MM.1S (cell line): ENCODE data around the gene MADD.

Source experiments
- DNase-seq: peaks from one replicate; pipeline ENCODE4 v3.0.0-alpha.2; 2015
- H2AFZ ChIP-seq: fragments of 300-600 bp; sonication (generic); 2 replicates; pipeline ENCODE4 v1.6.0; 2016; ENCODE audit warnings: antibody characterized with exemption, low read length
- H3F3A ChIP-seq: fragments of 300-600 bp; sonication (generic); 2 replicates; pipeline ENCODE4 v1.6.1; 2016; ENCODE audit warnings: mild to moderate bottlenecking, antibody characterized with exemption, low read length, moderate library complexity, mixed read lengths; ENCODE audit not compliant: insufficient read depth
- H3K27ac ChIP-seq: fragments of 300-600 bp; sonication (generic); 2 replicates; pipeline ENCODE4 v1.5.1; 2016; ENCODE audit warnings: mild to moderate bottlenecking, low read length
- H3K27me3 ChIP-seq: fragments of 300-600 bp; sonication (generic); replicated peaks from 2 replicates; pipeline ENCODE4 v1.6.0; 2016; ENCODE audit warnings: low read length; ENCODE audit not compliant: insufficient read depth
- H3K36me3 ChIP-seq: fragments of 300-600 bp; sonication (generic); replicated peaks from 2 replicates; pipeline ENCODE4 v1.6.1; 2016; ENCODE audit warnings: mild to moderate bottlenecking, low read length, mixed read lengths; ENCODE audit not compliant: insufficient read depth
- H3K4me1 ChIP-seq: fragments of 300-600 bp; sonication (generic); 2 replicates; pipeline ENCODE4 v1.6.1; 2016; ENCODE audit warnings: low read length, mixed read lengths
- H3K4me2 ChIP-seq: fragments of 300-600 bp; sonication (generic); 2 replicates; pipeline ENCODE4 v1.6.0; 2016; ENCODE audit warnings: low read depth, low read length
- H3K4me3 ChIP-seq: fragments of 300-600 bp; sonication (generic); 2 replicates; pipeline ENCODE4 v1.5.1; 2016; ENCODE audit warnings: low read length, mixed read lengths
- H3K79me2 ChIP-seq: fragments of 300-600 bp; sonication (generic); 2 replicates; pipeline ENCODE4 v1.6.1; 2016; ENCODE audit warnings: mixed run types, low read length, mixed read lengths
- H3K9ac ChIP-seq: fragments of 300-600 bp; sonication (generic); 2 replicates; pipeline ENCODE4 v1.6.1; 2016; ENCODE audit warnings: low read length, mixed read lengths
- H3K9me2 ChIP-seq: fragments of 300-600 bp; sonication (generic); replicated peaks from 2 replicates; pipeline ENCODE4 v1.6.1; 2016; ENCODE audit warnings: mild to moderate bottlenecking, low read length, mixed read lengths; ENCODE audit not compliant: insufficient read depth
- H3K9me3 ChIP-seq: fragments of 300-600 bp; sonication (generic); replicated peaks from 2 replicates; pipeline ENCODE4 v1.6.1; 2016; ENCODE audit warnings: mild to moderate bottlenecking, low read length, mixed read lengths; ENCODE audit not compliant: insufficient read depth
- H4K20me1 ChIP-seq: fragments of 300-600 bp; sonication (generic); 2 replicates; pipeline ENCODE4 v1.6.1; 2016; ENCODE audit warnings: mild to moderate bottlenecking, low read length, moderate library complexity, mixed read lengths; ENCODE audit not compliant: insufficient read depth
- EZH2 ChIP-seq: fragments of 300-600 bp; sonication (generic); optimal IDR thresholded peaks from 2 replicates; pipeline ENCODE3; 2017; ENCODE audit warnings: low read depth, mild to moderate bottlenecking, antibody characterized with exemption, low read length, mixed read lengths
- EZH2phosphoT487 ChIP-seq: fragments of 300-600 bp; sonication (generic); IDR thresholded peaks from 2 replicates; pipeline ENCODE4 v1.6.1; 2018; ENCODE audit warnings: antibody characterized with exemption, low read length
- TF ChIP-seq, protein P1 (sequence below): fragments of 300-600 bp; sonication (generic); IDR thresholded peaks from 2 replicates; pipeline ENCODE4 v1.5.1; 2016; ENCODE audit warnings: antibody characterized with exemption, low read length, mixed read lengths

The MADD gene

DNA sequence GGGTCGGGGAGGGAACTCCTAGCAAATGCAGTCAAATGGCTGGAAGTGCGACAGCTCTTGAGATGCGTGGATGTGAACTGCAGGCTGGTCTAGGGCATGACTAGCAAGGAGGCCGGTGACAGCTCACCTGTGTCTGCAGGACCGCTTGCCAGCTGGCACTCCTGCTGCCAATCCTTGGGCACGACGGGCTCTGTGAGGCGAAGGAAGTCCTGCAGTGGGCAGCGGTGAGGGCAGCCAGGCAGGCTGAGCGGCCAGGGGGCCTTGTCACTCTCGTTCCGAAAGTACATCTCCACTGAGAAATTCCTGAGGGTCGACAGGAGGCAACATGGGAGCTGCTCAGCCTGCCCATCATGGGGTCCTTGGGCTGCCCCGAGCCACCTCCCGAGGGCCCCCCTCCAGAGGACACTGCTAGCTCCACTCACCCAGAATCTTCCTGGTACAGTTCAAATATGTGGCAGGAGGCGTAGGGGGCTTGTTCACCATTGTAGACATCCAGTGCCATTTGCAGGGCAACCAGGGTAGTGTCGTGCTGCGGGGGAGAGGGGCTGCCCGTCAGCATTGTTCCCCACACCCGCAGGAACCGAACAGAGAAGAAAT, 27.2 kb upstream of the MADD start:
- no peak overlapping the region for H3K4me2 ChIP-seq
- H3K9ac ChIP-seq, result no peak overlapping the region

DNA sequence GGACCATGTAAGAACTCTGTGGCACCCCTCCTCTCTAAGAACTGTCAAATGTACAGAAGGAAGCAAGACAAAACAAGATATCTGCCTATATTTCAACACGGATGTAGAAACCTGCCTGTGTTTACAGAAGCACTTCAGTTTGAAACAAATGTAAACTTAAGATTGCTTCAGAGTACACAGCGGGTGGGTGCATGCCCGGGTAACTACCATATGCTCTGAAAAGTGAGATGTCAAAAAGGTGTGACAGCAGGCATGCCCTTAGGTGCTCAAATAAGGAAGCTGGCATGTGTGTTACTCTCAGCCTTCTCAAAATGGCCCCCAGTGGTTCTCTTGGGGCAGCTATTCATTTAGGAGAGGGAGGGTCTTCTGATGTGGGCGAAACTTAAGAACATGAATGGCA, 26.5 kb upstream of the MADD start:
- no peak for TF ChIP-seq EZH2phosphoT487
- TF ChIP-seq, protein P1, sequence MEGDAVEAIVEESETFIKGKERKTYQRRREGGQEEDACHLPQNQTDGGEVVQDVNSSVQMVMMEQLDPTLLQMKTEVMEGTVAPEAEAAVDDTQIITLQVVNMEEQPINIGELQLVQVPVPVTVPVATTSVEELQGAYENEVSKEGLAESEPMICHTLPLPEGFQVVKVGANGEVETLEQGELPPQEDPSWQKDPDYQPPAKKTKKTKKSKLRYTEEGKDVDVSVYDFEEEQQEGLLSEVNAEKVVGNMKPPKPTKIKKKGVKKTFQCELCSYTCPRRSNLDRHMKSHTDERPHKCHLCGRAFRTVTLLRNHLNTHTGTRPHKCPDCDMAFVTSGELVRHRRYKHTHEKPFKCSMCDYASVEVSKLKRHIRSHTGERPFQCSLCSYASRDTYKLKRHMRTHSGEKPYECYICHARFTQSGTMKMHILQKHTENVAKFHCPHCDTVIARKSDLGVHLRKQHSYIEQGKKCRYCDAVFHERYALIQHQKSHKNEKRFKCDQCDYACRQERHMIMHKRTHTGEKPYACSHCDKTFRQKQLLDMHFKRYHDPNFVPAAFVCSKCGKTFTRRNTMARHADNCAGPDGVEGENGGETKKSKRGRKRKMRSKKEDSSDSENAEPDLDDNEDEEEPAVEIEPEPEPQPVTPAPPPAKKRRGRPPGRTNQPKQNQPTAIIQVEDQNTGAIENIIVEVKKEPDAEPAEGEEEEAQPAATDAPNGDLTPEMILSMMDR, result no peak
- no peak for TF ChIP-seq EZH2
- Histone ChIP-seq H3K4me1 (peaks cover 9% of the 10 kb centered on the region), H3K9ac (no peak overlapping the region), H3K27me3 (no peaks in the 10 kb centered on the region), H3K4me3 (no peak overlapping the region), H3K79me2 (peaks cover 15% of the 10 kb centered on the region), H3K4me2 (no peak overlapping the region), H3K36me3 (no peaks in the 10 kb centered on the region), H3K9me3 (no peaks in the 10 kb centered on the region), H3K9me2 (no peaks in the 10 kb centered on the region), H4K20me1 (no peaks in the 10 kb centered on the region), H3F3A (no peaks in the 10 kb centered on the region; the same call in 1 of the 2 replicates), H3K27ac (no peak overlapping the region), H2AFZ (no peak overlapping the region)
- DNase-seq, result no peak

More for the DNA sequence above, 27.2 kb upstream of the MADD start:
- H3F3A ChIP-seq, result no peaks in the 10 kb centered on the region; the same call in 1 of the 2 replicates
- peaks cover 7% of the 10 kb centered on the region for H3K79me2 ChIP-seq
- peaks cover 4% of the 10 kb centered on the region for H3K4me1 ChIP-seq
- H4K20me1 ChIP-seq, result no peaks in the 10 kb centered on the region
- no peak for TF ChIP-seq EZH2phosphoT487
- no peak for TF ChIP-seq EZH2
- TF ChIP-seq, protein P1, result no peak
- H2AFZ ChIP-seq, result no peak overlapping the region
- H3K4me3 ChIP-seq, result no peak overlapping the region
- H3K27me3 ChIP-seq, result no peaks in the 10 kb centered on the region
- H3K9me3 ChIP-seq, result no peaks in the 10 kb centered on the region
- no peaks in the 10 kb centered on the region for H3K9me2 ChIP-seq
- H3K27ac ChIP-seq, result no peak overlapping the region
- no peak for DNase-seq
- no peaks in the 10 kb centered on the region for H3K36me3 ChIP-seq

DNA sequence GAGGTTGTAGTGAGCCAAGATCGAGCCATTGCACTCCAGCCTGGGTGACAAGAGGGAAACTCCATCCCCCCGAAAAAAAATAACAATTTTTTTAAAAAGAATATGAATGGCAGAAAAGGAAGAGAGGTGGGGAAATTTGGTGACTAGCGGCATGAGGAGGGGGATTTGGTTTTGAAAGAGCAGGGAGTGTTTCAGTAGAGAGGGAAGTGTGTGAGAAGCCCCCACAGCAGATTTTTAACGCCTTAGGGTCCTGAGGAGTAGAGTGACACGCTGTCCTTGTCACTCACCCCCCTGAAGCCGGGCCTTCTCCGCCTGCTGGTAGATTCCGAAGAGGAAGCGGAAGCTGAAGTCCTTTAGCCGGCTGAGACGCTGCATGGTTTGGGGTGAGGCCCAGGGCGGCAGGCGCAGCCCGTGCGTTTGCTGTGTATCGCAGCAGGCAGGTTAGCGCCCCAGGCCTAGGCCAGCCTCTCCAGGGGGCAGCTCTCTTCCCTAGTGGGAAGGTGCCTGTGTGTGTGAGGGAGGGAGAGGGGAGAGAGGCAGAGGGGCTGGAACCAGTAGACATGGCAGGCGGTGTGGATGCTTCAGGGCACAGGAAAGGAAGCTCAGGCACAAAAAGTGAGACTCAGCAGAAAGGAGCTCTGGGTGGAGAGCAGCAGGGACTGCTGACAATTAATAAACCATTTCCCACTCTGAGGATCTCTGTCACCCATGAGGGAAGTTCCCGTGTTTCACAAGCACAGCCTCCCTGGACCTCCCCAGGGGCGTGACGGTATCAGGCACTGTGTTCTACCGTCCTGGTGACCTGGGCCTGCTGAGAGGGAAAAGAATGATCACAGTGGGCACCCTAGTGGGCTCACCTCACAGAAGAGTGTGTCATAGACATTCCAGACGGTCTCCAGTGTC, 25.2 kb upstream of the MADD start:
- no peaks in the 10 kb centered on the region for H3K9me3 ChIP-seq
- DNase-seq, result no peak
- no peaks in the 10 kb centered on the region for H4K20me1 ChIP-seq
- H3K79me2 ChIP-seq, result peaks cover 26% of the 10 kb centered on the region
- H3K4me1 ChIP-seq, result peaks cover 9% of the 10 kb centered on the region
- H3K27ac ChIP-seq, result no peak overlapping the region
- TF ChIP-seq, protein P1, result no peak
- no peak for TF ChIP-seq EZH2phosphoT487
- TF ChIP-seq EZH2, result no peak
- H3K4me3 ChIP-seq, result no peak overlapping the region
- H3F3A ChIP-seq, result no peaks in the 10 kb centered on the region; the same call in 1 of the 2 replicates
- H3K27me3 ChIP-seq, result no peaks in the 10 kb centered on the region
- no peak overlapping the region for H3K9ac ChIP-seq
- no peaks in the 10 kb centered on the region for H3K9me2 ChIP-seq
- H3K36me3 ChIP-seq, result no peaks in the 10 kb centered on the region
- no peak overlapping the region for H2AFZ ChIP-seq
- H3K4me2 ChIP-seq, result no peak overlapping the region
